IPS-15b (cell line): Measurements from ENCODE around the gene BNIPL.

Experiments
- H3K27me3 ChIP-seq: one replicate; pipeline ENCODE4 v1.6.1; 2013; ENCODE audit warnings: low read length; ENCODE audit not compliant: control insufficient read depth, insufficient read depth
- H3K36me3 ChIP-seq: one replicate; pipeline ENCODE4 v1.6.1; 2013; ENCODE audit warnings: low read length; ENCODE audit not compliant: control insufficient read depth, insufficient read depth
- H3K4me1 ChIP-seq: one replicate; pipeline ENCODE4 v1.6.1; 2013; ENCODE audit warnings: mild to moderate bottlenecking, low read length; ENCODE audit not compliant: control insufficient read depth, insufficient read depth
- H3K4me3 ChIP-seq: one replicate; pipeline ENCODE4 v1.5.1; 2013; ENCODE audit warnings: low read depth, low read length
- H3K9ac ChIP-seq: one replicate; pipeline ENCODE4 v1.6.1; 2013; ENCODE audit warnings: low read depth, mild to moderate bottlenecking, low read length
- H3K9me3 ChIP-seq: one replicate; pipeline ENCODE4 v1.6.1; 2013; ENCODE audit warnings: mild to moderate bottlenecking, low read length; ENCODE audit not compliant: control insufficient read depth, insufficient read depth

BNIPL gene

GRCh38 chr1:151011154-151011850, 25.1 kb upstream of the BNIPL start:
- Histone ChIP-seq H3K9me3 (no peaks in the 10 kb centered on the region), H3K9ac (no peak overlapping the region), H3K27me3 (no peaks in the 10 kb centered on the region), H3K36me3 (no peaks in the 10 kb centered on the region), H3K4me1 (peaks cover 10% of the 10 kb centered on the region), H3K4me3 (no peak overlapping the region)

- Histone ChIP-seq H3K4me3 (no peak overlapping the region), H3K9ac (no peak overlapping the region), H3K27me3 (no peaks in the 10 kb centered on the region), H3K9me3 (no peaks in the 10 kb centered on the region), H3K4me1 (peaks cover 5% of the 10 kb centered on the region), H3K36me3 (no peaks in the 10 kb centered on the region)
Observed at GRCh38 chr1:151012684-151013471, 23.5 kb upstream of the BNIPL start.

- Histone ChIP-seq H3K36me3 (no peaks in the 10 kb centered on the region), H3K9me3 (no peaks in the 10 kb centered on the region), H3K27me3 (no peaks in the 10 kb centered on the region), H3K9ac (no peak overlapping the region), H3K4me1 (peaks cover 5% of the 10 kb centered on the region), H3K4me3 (no peak overlapping the region)
Observed at GRCh38 chr1:151013518-151013917, 22.9 kb upstream of the BNIPL start.

GRCh38 chr1:151024540-151025146, 11.7 kb upstream of the BNIPL start:
- Histone ChIP-seq H3K4me3 (no peak overlapping the region), H3K36me3 (peaks cover 14% of the 10 kb centered on the region), H3K9me3 (no peaks in the 10 kb centered on the region)

GRCh38 chr1:151026460-151026859, 9.9 kb upstream of the BNIPL start:
- peaks cover 17% of the 10 kb centered on the region for H3K36me3 ChIP-seq

More at GRCh38 chr1:151024540-151025146, 11.7 kb upstream of the BNIPL start:
- no peaks in the 10 kb centered on the region for H3K4me1 ChIP-seq
- no peaks in the 10 kb centered on the region for H3K27me3 ChIP-seq
- H3K9ac ChIP-seq = no peak overlapping the region

GRCh38 chr1:151032164-151032563, 4.2 kb upstream of the BNIPL start:
- no peaks in the 10 kb centered on the region for H3K9me3 ChIP-seq
- H3K27me3 ChIP-seq = no peaks in the 10 kb centered on the region
- no peak overlapping the region for H3K4me3 ChIP-seq
- H3K36me3 ChIP-seq = peaks cover 14% of the 10 kb centered on the region
- H3K9ac ChIP-seq = no peak overlapping the region
- peaks cover 4% of the 10 kb centered on the region for H3K4me1 ChIP-seq

More at GRCh38 chr1:151026460-151026859, 9.9 kb upstream of the BNIPL start:
- H3K27me3 ChIP-seq = no peaks in the 10 kb centered on the region
- no peak overlapping the region for H3K9ac ChIP-seq
- H3K4me1 ChIP-seq = no peaks in the 10 kb centered on the region
- no peak overlapping the region for H3K4me3 ChIP-seq
- H3K9me3 ChIP-seq = no peaks in the 10 kb centered on the region

GRCh38 chr1:151035167-151035566, 1.2 kb upstream of the BNIPL start:
- Histone ChIP-seq H3K27me3 (no peaks in the 10 kb centered on the region), H3K36me3 (peaks cover 5% of the 10 kb centered on the region), H3K9me3 (no peaks in the 10 kb centered on the region), H3K9ac (no peak overlapping the region), H3K4me1 (peaks cover 8% of the 10 kb centered on the region), H3K4me3 (no peak overlapping the region)

GRCh38 chr1:151037032-151037431, 646 bp downstream of the BNIPL start:
- no peaks in the 10 kb centered on the region for H3K9me3 ChIP-seq
- no peak overlapping the region for H3K4me3 ChIP-seq
- peaks cover 8% of the 10 kb centered on the region for H3K4me1 ChIP-seq
- H3K27me3 ChIP-seq = no peaks in the 10 kb centered on the region
- H3K9ac ChIP-seq = no peak overlapping the region
- peaks cover 3% of the 10 kb centered on the region for H3K36me3 ChIP-seq

GRCh38 chr1:151039521-151039920, 3.1 kb downstream of the BNIPL start:
- Histone ChIP-seq H3K27me3 (no peaks in the 10 kb centered on the region), H3K36me3 (peaks cover 3% of the 10 kb centered on the region), H3K4me3 (no peak overlapping the region), H3K9me3 (no peaks in the 10 kb centered on the region), H3K9ac (no peak overlapping the region), H3K4me1 (peaks cover 8% of the 10 kb centered on the region)

GRCh38 chr1:151043163-151043562, 6.8 kb downstream of the BNIPL start:
- H3K9ac ChIP-seq = no peak overlapping the region
- no peaks in the 10 kb centered on the region for H3K9me3 ChIP-seq
- H3K4me1 ChIP-seq = peaks cover 4% of the 10 kb centered on the region
- no peaks in the 10 kb centered on the region for H3K36me3 ChIP-seq
- no peak overlapping the region for H3K4me3 ChIP-seq
- H3K27me3 ChIP-seq = no peaks in the 10 kb centered on the region

GRCh38 chr1:151047591-151047924, 11.2 kb downstream of the BNIPL start, which contains the start of gene C1orf56:
Gene C1orf56, plus strand, starts transcription at chr1:151047751. Its CDS starts 97 bp downstream, at chr1:151047848.
- H3K36me3 ChIP-seq = no peaks in the 10 kb centered on the region
- peak within 1 kb of the TSS; percentile 79 for H3K9ac ChIP-seq
- H3K4me3 ChIP-seq = peak within 1 kb of the TSS; percentile 94
- H3K4me1 ChIP-seq = no peaks in the 10 kb centered on the region
- no peaks in the 10 kb centered on the region for H3K9me3 ChIP-seq
- H3K27me3 ChIP-seq = no peaks in the 10 kb centered on the region
